WTC11 (cell line): ENCODE results near the gene GDPGP1.

Source experiments
- GABPB1 ChIP-seq: sonication (generic); formaldehyde crosslinking; IDR thresholded peaks from 2 replicates; pipeline ENCODE4 v1.8.1; 2023; ENCODE audit warnings: mild to moderate bottlenecking, missing genetic modification reagents
- TF ChIP-seq, protein P1 (sequence below): fragments of 200-600 bp; IDR thresholded peaks from 2 replicates; pipeline ENCODE4 v1.8.0; 2022; ENCODE audit warnings: antibody characterized with exemption
- TF ChIP-seq, protein P2 (sequence below): sonication (generic); formaldehyde crosslinking; IDR thresholded peaks from 2 replicates; pipeline ENCODE4 v1.8.0; 2022; ENCODE audit warnings: mild to moderate bottlenecking, missing genetic modification reagents
- TF ChIP-seq, protein P3 (sequence below): sonication (generic); formaldehyde crosslinking; IDR thresholded peaks from 2 replicates; pipeline ENCODE4 v1.8.1; 2022; ENCODE audit warnings: mild to moderate bottlenecking, moderate library complexity, missing genetic modification reagents

DNA sequence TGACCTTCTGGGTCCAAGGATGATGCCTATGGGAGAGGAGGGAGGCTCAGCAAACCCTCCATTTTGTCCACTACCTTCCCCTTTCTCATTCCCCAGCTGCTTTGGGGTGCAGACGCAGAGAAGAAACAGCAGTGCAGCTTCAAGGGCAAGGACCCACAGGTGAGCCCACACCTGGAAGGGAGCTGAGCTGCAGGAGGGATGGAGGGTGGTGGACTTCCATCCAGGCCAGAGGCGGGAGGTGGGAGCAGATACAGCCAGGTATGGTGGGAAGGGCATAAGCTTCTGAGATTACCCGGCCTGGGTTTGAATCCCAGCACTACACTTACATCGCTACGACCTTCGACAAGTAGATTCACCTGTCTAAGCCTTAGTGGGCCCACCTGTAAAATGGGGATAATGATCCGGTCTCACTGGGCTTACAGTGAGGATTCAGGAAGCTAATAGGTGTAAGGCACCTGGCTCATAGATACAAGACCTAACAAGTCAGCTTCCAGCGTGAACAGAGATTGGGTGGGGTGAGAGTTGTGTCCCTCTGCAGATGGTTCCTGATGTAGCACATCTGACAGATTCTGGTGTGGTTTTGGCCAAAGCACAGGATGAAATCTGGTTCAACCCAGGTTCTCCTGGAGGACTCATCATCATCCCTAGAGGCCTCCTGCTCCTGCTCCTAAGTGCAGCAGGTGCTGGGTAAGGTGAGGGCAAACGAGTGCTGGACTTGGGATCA, 16.2 kb upstream of the GDPGP1 start:
- TF ChIP-seq, protein P1, sequence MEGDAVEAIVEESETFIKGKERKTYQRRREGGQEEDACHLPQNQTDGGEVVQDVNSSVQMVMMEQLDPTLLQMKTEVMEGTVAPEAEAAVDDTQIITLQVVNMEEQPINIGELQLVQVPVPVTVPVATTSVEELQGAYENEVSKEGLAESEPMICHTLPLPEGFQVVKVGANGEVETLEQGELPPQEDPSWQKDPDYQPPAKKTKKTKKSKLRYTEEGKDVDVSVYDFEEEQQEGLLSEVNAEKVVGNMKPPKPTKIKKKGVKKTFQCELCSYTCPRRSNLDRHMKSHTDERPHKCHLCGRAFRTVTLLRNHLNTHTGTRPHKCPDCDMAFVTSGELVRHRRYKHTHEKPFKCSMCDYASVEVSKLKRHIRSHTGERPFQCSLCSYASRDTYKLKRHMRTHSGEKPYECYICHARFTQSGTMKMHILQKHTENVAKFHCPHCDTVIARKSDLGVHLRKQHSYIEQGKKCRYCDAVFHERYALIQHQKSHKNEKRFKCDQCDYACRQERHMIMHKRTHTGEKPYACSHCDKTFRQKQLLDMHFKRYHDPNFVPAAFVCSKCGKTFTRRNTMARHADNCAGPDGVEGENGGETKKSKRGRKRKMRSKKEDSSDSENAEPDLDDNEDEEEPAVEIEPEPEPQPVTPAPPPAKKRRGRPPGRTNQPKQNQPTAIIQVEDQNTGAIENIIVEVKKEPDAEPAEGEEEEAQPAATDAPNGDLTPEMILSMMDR: no peak
- TF ChIP-seq, protein P2, sequence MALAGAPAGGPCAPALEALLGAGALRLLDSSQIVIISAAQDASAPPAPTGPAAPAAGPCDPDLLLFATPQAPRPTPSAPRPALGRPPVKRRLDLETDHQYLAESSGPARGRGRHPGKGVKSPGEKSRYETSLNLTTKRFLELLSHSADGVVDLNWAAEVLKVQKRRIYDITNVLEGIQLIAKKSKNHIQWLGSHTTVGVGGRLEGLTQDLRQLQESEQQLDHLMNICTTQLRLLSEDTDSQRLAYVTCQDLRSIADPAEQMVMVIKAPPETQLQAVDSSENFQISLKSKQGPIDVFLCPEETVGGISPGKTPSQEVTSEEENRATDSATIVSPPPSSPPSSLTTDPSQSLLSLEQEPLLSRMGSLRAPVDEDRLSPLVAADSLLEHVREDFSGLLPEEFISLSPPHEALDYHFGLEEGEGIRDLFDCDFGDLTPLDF (CRISPR knock-in tag): no peak
- TF ChIP-seq, protein P3, sequence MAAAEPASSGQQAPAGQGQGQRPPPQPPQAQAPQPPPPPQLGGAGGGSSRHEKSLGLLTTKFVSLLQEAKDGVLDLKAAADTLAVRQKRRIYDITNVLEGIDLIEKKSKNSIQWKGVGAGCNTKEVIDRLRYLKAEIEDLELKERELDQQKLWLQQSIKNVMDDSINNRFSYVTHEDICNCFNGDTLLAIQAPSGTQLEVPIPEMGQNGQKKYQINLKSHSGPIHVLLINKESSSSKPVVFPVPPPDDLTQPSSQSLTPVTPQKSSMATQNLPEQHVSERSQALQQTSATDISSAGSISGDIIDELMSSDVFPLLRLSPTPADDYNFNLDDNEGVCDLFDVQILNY (CRISPR knock-in tag): no peak
- TF ChIP-seq GABPB1 (CRISPR knock-in tag): no peak
